SU-DHL-6 (cell line): ENCODE data around the gene GSC.
"Not testable (repeated sequence)": the region's sequence is repeated elsewhere in the genome, so short reads cannot be mapped to it uniquely, and the experiment has no call there.

Experiments used
- CTCF ChIP-seq: fragments of 200-600 bp; sonication (generic); IDR thresholded peaks from one replicate; pipeline ENCODE4 v1.5.1; 2017; ENCODE audit warnings: antibody characterized with exemption, mild to moderate bottlenecking, low read length, moderate library complexity; ENCODE audit not compliant: insufficient read depth, poor library complexity, severe bottlenecking
- EZH2phosphoT487 ChIP-seq: fragments of 200-600 bp; sonication (generic), shearing (Covaris generic); conservative IDR thresholded peaks from 2 replicates; pipeline ENCODE4 v1.6.1; 2018; ENCODE audit warnings: mild to moderate bottlenecking, antibody characterized with exemption, low read length, moderate library complexity, mixed read lengths

GRCh38 chr14:94747153-94747552 is 22.8 kb downstream of the GSC start:
- TF ChIP-seq CTCF, EZH2phosphoT487: not testable (repeated sequence)
